Fibroblast of mammary gland (primary cell): ENCODE data around the gene MYO1E.

Experiments
- DNase-seq: peaks from one replicate; pipeline ENCODE4 v3.0.0-alpha.2; 2010; ENCODE audit warnings: low read depth
- H3K4me3 ChIP-seq: 2 replicates; pipeline ENCODE4 v1.5.1; 2011; ENCODE audit warnings: low read depth, mild to moderate bottlenecking, low read length, moderate library complexity; ENCODE audit not compliant: control insufficient read depth
- CTCF ChIP-seq: conservative IDR thresholded peaks from 2 replicates; pipeline ENCODE4 v1.5.1; 2011; ENCODE audit warnings: low read depth, low read length, inconsistent platforms; ENCODE audit not compliant: control insufficient read depth, insufficient read depth

The MYO1E gene

GRCh38 chr15:59400103-59400813 lies 27.6 kb upstream of the MYO1E start:
- DNase-seq = no peak
- TF ChIP-seq CTCF = no peak
- H3K4me3 ChIP-seq = no peak overlapping the region

GRCh38 chr15:59399465-59400102 lies 26.9 kb upstream of the MYO1E start:
- no peak overlapping the region for H3K4me3 ChIP-seq
- TF ChIP-seq CTCF = no peak
- no peak for DNase-seq

DNA sequence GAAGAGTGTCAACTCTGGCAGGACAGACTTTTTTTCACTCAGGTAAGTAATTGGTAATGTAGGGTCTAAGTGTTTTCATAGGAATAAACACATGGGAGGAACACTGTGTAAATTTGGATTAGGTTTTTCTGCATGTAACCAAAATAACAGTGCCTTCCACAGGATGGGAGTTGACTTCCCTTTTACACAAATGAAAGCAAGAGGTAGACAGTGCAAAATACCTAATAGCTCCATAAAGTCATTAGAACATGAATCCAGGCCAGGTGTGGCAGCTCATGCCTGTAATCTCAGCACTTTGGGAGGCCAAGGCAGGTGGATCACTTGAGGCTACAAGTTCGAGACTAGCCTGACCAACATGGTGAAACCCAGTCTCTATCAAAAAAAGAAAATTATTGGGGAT lies 25.5 kb upstream of the MYO1E start:
- no peak for DNase-seq
- no peak overlapping the region for H3K4me3 ChIP-seq
- no peak for TF ChIP-seq CTCF

GRCh38 chr15:59396679-59397078 lies 24.0 kb upstream of the MYO1E start:
- no peak for TF ChIP-seq CTCF
- H3K4me3 ChIP-seq = no peak overlapping the region
- DNase-seq = no peak

DNA sequence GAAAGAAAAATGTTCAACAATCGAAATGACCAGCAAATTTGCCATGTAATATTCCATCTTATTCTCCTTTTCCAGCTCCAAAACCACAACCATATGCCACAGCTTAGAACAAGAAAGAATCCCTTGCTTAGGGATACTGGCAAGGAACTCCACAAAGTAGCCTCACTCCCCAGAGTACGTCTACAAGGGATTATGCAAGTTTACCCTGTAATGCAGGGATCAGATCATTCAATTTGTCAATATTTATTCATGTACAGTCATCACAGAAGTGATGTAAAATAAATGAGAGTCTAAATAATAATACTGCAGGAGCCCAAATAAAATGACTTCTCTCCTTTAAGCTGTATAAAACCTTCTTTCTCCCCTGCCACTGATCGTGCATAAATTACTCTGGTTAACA lies 23.5 kb upstream of the MYO1E start:
- no peak for TF ChIP-seq CTCF
- H3K4me3 ChIP-seq = no peak overlapping the region
- peak; percentile 28 for DNase-seq

- DNase-seq = peak; percentile 19
- no peak overlapping the region for H3K4me3 ChIP-seq
- TF ChIP-seq CTCF = no peak
Measured at GRCh38 chr15:59394166-59394661, 21.5 kb upstream of the MYO1E start.
